ENCODE data around the gene ACTN4. TPM values are rescaled to one million over a fixed set of nuclear protein-coding genes. Genes with fewer than 3 reads are reported as not detected.

The ACTN4 gene
- total RNA-seq, 4 donors from 2014 or later = 191 to 479 (median 365) TPM

DNA sequence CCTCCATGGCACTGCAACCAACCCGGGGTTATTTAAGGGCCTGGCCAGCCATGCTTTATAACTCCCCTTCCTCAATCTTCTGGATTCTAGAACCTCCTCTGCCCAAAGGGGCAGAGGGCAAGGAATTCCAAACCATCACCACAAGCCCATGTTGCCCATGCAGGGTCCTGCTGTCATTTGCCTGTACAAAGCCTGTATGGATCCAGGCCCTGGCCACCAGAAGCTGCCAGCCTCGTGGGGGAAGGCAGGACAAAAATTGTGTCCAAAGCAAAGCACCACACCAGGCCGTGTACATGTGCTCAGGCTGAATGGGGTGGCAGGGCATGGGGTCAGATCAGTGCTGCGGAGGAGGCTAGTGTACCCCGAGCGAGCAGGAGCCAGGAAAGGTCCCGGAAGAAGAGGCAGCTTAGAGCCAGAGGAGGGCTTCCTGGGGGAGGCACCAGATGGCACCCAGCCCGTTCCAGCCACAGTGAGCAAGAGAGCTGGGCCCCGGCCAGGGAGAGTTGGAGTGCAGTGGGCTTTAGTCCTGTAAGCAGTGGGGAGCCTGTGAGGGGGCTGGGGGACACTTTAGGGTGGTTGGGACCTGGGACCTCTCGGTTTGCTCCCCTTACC, 61.1 kb downstream of the ACTN4 start:
- no peak overlapping the region for H3K4me3 ChIP-seq (replicated peaks in 1 of 3)
- no peak for DNase-seq
- H3K4me1 ChIP-seq = peaks cover 11 to 60% of the 10 kb centered on the region in 2 donors
- H3K27ac ChIP-seq = peak overlapping the region in 2 of 3 donors; percentile 10 to 60
- TF ChIP-seq, protein P1, sequence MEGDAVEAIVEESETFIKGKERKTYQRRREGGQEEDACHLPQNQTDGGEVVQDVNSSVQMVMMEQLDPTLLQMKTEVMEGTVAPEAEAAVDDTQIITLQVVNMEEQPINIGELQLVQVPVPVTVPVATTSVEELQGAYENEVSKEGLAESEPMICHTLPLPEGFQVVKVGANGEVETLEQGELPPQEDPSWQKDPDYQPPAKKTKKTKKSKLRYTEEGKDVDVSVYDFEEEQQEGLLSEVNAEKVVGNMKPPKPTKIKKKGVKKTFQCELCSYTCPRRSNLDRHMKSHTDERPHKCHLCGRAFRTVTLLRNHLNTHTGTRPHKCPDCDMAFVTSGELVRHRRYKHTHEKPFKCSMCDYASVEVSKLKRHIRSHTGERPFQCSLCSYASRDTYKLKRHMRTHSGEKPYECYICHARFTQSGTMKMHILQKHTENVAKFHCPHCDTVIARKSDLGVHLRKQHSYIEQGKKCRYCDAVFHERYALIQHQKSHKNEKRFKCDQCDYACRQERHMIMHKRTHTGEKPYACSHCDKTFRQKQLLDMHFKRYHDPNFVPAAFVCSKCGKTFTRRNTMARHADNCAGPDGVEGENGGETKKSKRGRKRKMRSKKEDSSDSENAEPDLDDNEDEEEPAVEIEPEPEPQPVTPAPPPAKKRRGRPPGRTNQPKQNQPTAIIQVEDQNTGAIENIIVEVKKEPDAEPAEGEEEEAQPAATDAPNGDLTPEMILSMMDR (IDR thresholded peaks at IDR 0.05) = no peak
- no peak for TF ChIP-seq POLR2A (IDR thresholded peaks at IDR 0.05)
- H3K27me3 ChIP-seq = no peaks in the 10 kb centered on the region
- H3K36me3 ChIP-seq = peaks cover 67 to 73% of the 10 kb centered on the region in 2 donors
- WGBS, 2 donors = 88 to 91% methylated on average over 10 of the region's 10 CpGs
- intact Hi-C loops (cut with DNase I) = no loop called here
- H3K9me3 ChIP-seq = no peaks in the 10 kb centered on the region

DNA sequence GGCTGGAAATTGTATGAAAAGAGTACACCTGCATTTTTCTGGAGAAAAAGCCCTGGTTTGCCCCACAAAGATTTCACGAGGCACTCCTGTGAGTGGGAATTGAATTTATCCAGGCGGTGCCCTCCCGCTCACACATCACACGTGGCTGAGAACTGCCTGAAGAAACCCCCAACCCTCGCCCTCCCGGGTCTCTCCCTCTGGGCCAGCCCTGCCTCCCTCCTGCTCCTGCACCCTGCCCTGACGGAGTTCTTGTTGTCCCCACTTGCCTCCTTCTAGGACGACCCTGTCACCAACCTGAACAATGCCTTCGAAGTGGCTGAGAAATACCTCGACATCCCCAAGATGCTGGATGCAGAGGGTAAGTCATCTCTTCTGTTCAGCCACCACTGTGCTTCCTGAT, 61.7 kb downstream of the ACTN4 start:
- TF ChIP-seq, protein P1 (IDR thresholded peaks at IDR 0.05) = no peak
- TF ChIP-seq POLR2A (IDR thresholded peaks at IDR 0.05) = no peak
- intact Hi-C loops (cut with DNase I) = no loop called here
- Histone ChIP-seq H3K4me1 (peaks cover 11 to 61% of the 10 kb centered on the region in 2 donors), H3K27me3 (no peaks in the 10 kb centered on the region), H3K27ac (peak overlapping the region in 2 of 3 donors; percentile 10 to 60), H3K9me3 (no peaks in the 10 kb centered on the region), H3K4me3 (replicated peaks in 1 of 3) (no peak overlapping the region), H3K36me3 (peaks cover 67 to 69% of the 10 kb centered on the region in 2 donors)
- DNase-seq = no peak
- WGBS, 2 donors = 87 to 96% methylated on average over 10 of the region's 10 CpGs

DNA sequence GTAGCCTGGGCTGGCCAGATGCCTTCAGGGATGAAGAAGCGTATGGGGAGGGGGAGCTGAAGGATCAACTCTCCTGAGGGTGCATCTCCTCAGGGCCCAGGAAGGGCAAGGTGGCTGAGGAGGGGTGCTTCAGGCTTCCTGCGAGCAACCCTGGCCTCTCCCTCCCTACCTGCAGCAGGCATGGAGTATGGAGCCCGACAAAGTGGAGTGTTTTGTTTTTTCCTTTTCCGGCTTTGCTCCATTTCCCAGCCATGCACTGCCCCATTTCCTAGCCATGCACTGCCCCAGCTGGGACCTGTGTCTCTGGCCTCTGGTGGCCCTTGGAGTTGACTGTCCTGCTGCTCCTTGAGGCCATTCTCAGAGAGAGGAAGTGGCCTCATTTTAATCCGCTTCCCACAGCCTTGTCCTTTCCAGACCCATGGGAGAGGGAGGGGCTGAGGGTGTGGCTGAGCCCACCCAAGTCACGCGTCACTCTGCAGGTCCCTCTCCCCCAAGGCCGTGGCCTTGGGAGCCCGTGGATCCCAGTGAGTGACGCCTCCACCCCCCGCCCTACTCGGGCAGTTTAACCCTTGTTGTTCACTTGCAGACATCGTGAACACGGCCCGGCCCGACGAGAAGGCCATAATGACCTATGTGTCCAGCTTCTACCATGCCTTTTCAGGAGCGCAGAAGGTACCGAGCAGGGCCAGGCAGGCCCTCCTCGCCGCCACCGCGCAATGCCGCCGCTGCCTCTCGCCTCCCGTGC, 62.4 kb downstream of the ACTN4 start:
- intact Hi-C loops (cut with DNase I) = no loop called here
- peaks cover 11 to 61% of the 10 kb centered on the region in 2 donors for H3K4me1 ChIP-seq
- peak overlapping the region in 2 of 3 donors; percentile 10 to 48 for H3K27ac ChIP-seq
- TF ChIP-seq POLR2A (IDR thresholded peaks at IDR 0.05) = no peak
- TF ChIP-seq, protein P1 (IDR thresholded peaks at IDR 0.05) = no peak
- no peaks in the 10 kb centered on the region for H3K9me3 ChIP-seq
- no peaks in the 10 kb centered on the region for H3K27me3 ChIP-seq
- DNase-seq = no peak
- peaks cover 69 to 70% of the 10 kb centered on the region in 2 donors for H3K36me3 ChIP-seq
- no peak overlapping the region for H3K4me3 ChIP-seq (replicated peaks in 1 of 3)
- WGBS, 2 donors = 83 to 89% methylated on average over 26 to 27 of the region's 27 CpGs

DNA sequence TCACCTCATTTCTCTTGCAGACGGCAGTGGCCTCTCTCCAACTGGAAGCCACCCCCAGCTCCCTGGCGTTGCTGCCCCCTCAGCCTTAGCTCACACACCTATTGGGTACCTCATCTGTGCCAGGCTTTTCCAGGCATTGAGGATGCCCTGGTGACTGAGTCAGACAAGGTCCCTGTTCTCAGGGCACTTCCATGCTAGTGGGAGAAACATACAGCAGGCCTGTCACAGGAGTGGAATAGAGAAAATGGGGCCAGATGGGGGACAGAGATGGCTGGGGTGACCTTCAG, 62.9 kb downstream of the ACTN4 start:
- TF ChIP-seq POLR2A (IDR thresholded peaks at IDR 0.05) = no peak
- TF ChIP-seq, protein P1 (IDR thresholded peaks at IDR 0.05) = no peak
- Histone ChIP-seq H3K4me1 (peaks cover 11 to 61% of the 10 kb centered on the region in 2 donors), H3K9me3 (no peaks in the 10 kb centered on the region), H3K36me3 (peaks cover 64 to 65% of the 10 kb centered on the region in 2 donors), H3K27me3 (no peaks in the 10 kb centered on the region), H3K27ac (peak overlapping the region in 1 of 3 donors; percentile 48), H3K4me3 (replicated peaks in 1 of 3) (no peak overlapping the region)
- no peak for DNase-seq
- 90 to 100% methylated on average over 2 of the region's 2 CpGs for WGBS, 2 donors
- intact Hi-C loops (cut with DNase I) = no loop called here
